GM21447 (cell line): Measurements from ENCODE around the gene SLC4A2.

Source experiments
- ATAC-seq: cut with Tn5 transposase; IDR thresholded peaks from one replicate; pipeline ENCODE4 v1.9.1; 2021; ENCODE audit not compliant: unreplicated experiment

Gene SLC4A2

DNA sequence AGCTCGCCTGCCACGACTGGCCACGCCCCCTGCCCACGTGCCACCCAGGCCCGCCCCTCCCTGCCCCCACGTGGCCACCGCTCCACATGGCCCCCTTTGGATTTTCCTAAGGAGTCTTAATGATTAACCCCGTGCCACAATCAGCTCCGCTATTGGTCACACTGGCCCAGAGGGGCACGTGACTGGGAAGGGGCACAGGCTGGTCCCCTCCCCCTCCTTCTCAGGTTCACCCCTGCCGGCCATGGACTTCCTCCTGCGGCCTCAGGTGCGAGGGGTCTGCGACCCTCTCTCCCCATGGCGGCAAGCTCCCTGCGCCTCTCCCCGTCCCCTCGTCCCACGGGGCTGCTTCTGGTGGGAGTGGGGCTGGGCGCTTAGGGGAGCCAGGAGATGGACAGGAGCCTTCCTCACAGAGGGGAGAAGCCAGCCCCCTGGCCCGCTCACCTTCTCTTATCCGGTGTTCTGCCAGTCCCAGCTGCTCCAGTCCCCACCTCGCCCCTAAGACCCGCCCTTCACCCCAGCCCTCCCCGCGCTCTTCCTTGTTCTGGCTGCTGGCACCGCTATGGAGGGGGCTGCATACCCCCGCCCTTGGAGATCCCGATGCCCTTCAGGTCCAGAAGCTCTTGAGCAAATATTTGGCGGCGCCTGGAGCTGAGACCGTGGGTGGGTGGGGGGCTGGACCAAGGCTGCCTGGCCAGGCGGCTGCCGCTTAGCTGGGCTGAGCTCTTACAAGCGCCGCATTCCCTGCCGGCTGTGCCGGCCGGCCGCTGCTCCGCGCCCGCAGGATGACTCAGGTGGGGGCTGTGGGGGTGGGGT lies 3.2 kb downstream of the SLC4A2 start:
- no peak for ATAC-seq

DNA sequence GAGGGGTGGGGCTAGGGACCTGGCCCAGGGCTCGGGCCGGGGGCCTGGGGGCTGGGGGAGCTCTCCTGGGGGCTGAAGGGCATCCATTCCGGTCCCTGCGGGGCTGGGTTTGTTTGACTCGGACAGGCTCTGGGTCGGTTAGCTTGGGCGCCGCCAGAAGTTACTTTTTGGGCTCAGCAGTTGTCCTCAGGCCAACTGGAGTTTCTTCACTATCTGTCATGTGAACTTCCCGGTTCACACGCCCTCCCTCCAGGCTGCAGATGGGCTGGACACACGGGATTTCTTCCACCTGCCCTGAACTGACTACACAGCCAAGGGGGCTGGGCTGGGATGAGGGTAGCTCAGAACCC lies 3.8 kb downstream of the SLC4A2 start:
- no peak for ATAC-seq

DNA sequence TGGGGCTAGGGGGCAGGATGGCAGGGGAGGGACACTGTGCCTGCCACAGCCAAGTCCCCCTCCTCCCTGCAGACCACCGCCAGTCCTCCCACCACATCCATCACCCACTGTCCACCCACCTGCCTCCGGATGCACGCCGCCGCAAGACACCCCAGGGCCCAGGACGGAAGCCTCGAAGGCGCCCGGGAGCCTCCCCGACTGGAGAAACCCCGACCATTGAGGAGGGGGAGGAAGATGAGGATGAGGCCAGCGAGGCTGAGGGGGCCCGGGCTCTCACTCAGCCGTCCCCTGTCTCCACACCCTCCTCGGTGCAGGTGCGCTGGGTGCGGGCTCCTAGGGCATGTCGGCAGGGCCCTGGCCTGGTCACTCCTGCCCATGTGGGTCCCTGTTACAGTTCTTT lies 5.1 kb downstream of the SLC4A2 start:
- ATAC-seq = no peak

DNA sequence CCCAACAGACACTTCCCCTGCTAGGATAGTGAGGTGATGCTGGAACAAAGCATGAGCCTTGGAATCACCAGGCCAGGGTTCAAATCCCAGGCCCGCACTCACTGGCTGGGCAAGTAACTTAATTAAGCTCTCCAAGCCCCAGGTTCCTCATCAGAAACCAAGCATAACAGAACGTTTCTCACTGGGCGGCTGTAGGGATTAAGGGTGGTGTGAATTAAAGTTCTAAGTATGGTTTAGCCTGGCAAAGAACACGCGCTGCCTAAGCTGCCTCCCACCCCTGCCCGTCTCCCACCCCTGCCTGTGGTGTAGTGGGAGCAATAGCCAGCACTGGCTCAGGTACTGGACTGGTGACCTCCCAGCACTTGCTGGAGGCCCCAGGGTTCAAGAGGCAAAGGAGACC lies 5.6 kb downstream of the SLC4A2 start:
- ATAC-seq = no peak

DNA sequence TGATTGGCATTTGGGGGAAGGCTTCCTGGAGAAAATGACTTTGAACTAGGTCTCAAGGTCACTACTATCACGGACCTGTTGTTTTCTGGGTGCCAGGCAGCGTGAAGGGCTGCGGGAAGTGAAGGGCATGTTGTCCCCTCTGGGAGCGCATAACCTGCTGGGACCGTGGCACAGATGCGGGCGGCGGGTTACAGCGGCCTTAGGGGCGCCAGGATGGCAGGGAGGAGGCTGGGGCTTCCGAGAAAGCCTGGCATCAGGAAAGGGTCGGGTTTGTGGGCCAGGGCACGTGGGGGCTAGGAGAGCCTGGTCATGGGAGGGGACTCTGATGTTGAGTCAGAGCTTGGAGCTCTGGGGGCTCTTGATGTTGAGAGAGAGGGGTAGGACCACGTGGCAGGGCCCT lies 6.1 kb downstream of the SLC4A2 start:
- no peak for ATAC-seq

DNA sequence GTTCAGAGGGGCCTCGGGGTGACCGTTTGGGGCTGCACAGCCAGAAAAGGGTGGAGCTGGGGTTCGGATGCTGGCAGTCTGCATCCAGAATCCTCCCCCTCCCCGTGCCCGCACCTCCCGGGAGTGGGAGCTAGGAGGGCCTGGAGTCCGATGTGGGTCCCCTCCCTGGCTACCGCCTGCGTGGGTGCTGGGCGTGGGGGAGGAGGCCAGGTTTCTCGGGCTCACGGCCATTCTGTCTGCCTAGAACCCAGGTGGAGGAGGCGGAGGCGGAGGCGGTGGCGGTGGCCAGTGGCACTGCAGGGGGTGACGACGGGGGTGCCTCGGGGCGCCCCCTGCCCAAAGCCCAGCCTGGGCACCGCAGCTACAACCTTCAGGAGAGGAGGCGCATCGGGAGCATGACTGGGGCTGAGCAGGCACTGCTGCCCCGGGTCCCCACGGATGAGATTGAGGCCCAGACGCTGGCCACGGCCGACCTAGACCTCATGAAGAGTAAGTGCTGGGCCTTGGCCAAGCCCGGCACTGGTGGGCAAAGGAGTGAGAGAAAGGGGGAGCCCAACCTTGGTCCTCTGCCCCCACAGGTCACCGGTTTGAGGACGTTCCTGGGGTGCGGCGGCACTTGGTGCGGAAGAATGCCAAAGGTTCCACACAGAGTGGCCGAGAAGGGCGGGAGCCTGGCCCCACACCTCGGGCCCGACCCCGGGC lies 7.0 kb downstream of the SLC4A2 start:
- ATAC-seq = no peak

DNA sequence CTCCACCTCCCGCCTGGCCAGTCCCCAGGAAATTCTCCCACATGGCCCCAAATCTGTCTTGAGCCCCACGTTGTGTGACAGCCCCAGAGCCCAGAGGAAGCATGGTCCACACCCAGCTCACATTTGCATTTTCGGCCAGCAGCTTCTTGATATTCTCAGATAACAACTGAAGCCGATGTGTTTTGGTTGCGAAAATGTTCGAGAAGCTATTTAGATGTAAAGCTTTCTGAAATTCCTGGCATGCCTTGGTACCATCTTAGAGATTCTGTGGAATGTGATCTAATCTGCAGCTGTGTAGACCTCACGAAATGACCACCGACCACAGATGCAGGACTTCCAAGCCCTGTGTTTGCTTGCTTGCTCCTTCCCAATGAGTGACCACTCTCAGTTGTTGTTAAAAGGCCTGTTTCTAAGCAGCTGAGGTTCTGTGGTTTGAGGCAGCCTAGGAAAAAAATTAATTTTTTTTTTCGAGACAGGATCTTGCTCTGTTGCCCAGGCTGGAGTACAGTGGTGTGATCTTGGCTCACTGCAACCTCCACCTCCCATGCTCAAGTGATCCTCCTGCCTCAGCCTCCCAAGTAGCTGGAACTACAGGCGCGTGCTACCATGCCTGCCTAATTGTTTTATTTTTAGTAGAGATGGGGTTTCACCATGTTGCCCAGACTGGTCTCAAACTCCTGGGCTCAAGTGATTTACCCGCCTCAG lies 8.8 kb downstream of the SLC4A2 start:
- no peak for ATAC-seq

DNA sequence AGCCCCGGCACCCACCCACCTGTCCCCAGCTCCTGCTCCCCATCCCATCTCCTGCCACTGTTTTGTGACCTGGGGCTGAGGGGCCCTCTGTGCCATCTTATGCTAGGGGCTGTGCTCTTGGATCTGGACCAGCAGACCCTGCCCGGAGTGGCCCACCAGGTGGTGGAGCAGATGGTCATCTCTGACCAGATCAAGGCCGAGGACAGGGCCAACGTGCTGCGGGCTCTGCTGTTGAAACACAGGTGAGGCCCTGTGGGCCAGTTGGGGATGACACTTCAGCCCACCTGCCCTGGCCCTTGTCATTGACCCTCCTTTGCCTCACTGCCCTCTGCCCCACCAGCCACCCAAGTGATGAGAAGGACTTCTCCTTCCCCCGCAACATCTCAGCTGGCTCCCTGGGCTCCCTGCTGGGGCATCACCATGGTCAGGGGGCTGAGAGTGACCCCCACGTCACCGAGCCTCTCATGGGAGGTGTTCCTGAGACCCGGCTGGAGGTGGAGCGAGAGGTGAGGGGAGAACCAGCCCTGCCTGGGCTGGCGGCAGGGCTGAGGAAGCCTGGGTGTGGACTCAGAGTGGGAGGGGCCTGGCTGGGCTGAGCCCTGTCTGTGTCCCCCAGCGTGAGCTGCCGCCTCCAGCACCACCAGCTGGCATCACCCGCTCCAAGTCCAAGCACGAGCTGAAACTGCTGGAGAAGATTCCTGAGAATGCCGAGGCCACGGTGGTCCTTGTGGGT lies 10.6 kb downstream of the SLC4A2 start:
- ATAC-seq = no peak

DNA sequence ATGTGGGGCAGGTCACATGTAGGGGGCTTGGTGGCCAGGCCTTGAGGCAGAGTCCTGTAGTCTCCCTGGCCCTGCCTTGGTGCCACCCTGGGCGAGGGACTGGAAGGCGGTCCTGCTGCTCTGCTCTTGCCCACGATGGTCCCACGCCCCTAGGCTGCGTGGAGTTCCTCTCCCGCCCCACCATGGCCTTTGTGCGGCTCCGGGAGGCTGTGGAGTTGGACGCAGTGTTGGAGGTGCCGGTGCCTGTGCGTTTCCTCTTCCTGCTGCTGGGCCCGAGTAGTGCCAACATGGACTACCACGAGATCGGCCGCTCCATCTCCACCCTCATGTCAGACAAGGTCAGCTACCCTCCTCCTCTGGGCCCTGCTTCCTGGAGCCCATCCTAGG lies 11.2 kb downstream of the SLC4A2 start:
- ATAC-seq = no peak

DNA sequence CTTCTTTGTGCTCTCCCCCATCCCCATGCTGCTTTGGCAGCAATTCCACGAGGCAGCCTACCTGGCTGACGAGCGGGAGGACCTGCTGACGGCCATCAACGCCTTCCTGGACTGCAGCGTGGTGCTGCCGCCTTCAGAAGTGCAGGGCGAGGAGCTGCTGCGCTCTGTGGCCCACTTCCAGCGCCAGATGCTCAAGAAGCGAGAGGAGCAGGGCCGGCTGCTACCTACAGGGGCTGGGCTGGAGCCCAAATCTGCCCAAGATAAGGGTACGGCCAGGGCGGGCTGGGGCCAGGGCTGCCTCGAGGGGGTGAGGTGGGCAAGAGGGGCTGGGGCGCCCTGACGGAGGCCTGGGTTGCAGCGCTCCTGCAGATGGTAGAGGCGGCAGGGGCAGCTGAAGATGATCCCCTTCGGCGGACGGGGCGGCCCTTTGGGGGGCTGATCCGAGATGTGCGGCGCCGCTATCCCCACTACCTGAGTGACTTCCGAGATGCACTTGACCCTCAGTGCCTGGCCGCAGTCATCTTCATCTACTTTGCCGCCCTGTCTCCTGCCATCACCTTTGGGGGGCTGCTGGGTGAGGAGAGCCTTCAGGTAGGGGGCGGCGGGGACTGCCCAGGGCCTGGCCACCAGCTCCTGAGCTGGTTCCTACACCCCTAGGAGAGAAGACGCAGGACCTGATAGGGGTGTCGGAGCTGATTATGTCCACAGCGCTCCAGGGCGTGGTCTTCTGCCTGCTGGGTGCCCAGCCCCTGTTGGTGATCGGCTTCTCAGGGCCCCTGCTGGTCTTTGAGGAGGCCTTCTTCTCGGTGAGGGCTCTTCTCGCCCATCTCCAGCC lies 11.9 kb downstream of the SLC4A2 start:
- ATAC-seq = no peak

DNA sequence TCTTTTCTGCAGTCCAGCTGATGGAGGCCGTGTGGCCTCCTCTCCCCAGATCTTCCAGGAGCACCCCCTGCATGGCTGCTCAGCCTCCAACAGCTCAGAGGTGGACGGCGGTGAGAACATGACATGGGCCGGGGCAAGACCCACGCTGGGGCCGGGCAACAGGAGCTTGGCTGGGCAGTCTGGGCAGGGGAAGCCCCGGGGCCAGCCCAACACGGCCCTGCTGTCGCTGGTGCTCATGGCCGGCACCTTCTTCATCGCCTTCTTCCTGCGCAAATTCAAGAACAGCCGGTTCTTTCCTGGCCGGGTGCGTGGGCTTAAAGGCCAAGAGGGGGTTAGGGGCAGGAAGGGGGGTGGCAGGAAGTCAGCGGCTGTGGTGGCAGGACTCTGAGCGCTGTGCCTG lies 14.6 kb downstream of the SLC4A2 start:
- ATAC-seq = no peak

DNA sequence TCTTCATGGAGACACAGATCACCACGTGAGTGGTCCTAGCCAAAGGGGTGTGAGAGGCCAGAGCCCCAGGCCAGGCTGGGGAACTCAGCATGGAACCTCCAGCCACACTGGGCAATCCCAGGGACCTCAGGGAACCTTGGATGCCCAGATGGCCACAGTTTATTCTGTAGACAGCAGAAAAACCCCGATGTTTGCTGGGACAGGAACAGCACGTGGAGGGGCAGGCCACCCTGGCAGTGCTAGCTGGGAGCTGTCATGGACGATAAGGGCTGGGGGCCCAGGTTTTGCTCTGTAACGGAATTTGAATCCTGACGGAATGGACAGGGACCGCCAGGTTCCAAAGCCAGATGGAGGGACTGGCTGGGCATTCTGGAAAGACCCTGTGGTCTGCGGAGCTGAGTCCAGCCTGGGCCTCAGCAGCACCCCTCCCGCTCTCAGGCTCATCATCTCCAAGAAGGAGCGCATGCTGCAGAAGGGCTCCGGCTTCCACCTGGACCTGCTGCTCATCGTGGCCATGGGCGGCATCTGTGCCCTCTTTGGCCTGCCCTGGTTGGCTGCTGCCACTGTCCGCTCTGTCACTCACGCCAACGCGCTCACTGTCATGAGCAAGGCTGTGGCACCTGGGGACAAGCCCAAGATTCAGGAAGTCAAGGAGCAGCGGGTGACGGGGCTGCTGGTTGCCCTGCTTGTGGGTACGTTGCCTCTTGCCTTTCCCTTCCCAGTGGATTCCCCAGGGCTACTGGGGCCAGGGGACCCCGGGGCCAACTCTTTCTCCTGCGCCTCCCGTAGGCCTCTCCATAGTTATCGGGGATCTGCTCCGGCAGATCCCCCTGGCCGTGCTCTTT lies 15.7 kb downstream of the SLC4A2 start:
- no peak for ATAC-seq

DNA sequence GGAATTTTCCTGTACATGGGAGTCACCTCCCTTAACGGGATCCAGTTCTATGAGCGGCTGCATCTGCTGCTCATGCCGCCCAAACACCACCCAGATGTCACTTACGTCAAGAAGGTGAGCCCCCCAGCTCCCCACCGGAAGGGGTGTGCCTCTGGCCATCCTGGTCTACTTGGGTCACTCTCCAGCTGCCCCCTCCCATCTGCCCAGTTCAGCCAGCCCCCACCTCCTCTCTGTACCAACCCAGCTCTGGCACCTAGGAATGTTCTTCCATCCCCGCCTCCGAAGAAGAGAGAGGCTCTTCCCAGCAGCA lies 16.2 kb downstream of the SLC4A2 start:
- no peak for ATAC-seq

DNA sequence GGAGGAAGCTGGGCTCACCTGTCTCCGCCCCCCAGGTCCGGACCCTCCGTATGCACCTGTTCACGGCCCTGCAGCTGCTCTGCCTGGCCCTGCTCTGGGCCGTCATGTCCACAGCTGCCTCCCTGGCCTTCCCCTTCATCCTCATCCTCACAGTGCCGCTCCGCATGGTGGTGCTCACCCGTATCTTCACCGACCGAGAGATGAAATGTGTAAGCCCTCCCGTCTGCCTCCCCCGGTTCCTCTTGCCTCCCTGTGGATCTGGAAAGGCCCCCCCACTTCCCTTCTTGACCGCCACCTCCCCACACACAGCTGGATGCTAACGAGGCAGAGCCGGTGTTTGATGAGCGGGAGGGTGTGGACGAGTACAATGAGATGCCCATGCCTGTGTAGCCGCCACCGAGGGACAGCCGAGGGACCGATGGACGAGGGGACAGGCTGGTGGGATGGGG lies 16.6 kb downstream of the SLC4A2 start:
- no peak for ATAC-seq

DNA sequence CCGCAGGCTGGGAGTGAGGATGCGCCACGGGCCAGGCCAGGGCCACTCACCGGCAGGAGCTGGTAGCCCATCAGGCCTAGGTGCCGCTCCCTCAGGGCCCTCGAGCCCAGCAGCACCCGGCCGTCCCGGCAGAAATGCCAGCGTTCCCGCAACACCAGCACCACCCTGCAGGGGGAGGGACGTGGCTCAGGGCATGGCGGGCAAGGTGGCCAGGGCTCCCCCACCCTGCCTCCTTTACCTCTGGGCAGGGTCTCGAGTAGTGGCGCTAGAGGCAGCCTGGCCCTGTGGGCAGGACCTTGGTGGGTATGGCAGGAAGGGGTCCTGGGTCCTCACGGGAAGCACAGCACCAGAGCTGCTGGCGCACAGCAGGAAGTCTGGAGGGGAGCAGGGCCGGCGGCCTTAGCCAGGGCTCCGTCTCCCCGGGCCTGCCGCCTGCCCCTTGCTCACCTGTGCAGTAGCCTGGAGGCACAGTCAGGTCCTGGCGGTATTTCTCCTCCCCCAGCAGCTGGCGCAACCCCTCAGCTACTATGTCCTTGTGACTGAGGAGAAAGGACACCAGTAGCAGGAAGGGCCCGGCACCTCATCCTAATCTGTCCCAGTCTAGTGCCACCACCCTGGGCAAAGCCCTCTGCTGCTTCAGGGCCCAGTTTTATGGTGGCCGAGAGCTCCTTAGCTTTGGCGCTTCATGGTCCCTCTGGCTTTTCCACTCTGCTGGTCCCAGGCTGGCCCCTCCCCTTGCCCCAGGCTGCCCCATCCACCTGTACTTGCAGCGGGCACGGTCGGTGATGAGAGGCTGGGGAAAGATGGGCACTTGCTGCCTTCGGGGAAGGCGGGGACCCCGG lies 17.7 kb downstream of the SLC4A2 start:
- ATAC-seq = no peak

DNA sequence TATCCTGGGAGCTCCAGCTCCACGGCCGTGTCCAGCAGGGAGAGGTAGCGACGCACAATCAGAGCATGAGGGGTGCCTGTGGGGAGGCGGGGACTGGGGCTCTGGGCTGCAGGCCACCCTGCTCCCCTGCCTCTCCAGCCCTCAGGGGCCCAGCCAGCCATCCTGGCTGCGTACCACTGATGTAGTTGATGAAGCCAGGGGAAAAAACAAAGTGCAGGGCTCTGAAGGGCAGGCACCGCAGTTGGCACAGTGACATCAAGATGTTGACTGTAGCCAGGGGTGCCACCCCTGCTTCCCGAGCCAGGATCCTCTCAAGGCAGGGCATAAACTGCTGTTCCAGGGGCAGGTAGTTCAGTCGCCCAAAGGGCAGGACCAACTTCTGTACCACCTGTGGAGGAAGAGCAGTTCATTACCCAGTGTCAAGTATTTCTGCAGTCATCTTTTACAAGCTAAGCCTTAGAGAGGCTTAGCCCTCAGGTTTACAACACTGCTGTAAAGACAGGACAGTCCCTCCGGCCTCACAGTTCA lies 18.4 kb downstream of the SLC4A2 start:
- no peak for ATAC-seq

DNA sequence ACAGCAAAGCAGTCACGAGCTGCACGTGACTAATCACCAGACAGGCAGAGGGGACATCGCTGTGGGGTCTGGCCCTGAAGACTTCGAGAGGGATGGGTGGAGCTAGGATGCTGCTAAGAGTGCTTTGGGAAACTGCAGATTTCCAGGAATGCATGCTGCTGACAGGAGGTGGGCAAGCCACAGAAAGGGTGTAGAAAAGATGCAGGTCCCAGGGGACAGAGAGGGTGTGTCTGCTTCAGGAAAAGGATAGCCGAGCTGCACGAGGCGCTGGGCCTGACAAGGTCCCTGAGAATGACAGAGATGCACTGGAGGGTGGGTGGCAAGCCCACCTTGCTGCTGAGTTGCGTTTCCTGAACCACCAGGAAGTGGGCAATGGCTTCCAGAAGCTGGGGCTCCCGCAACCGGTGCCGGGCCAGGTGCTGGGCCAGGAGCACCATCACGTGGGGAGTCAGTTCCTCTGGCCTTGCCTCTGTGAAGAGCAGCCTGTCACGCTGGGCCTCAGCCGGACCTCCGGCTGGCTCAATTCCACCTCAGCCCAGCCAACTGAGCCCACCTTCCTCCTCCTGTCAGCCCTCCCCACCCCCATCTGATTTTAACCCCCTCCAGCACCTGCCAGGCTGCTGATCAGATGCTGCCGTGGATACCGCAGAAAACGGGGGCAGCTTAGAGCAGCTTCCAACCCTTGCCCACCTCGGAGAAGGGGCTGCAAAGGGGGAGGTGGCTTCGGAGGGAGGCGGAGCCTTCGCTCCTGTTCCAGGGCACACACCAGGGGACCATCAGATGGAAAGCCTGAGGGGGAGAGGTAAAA lies 19.0 kb downstream of the SLC4A2 start:
- ATAC-seq = no peak
